GM18505 (cell line): ENCODE measurements around the gene FOXP1.

Experiments
- ATAC-seq: cut with Tn5 transposase; IDR thresholded peaks from one replicate; pipeline ENCODE4 v1.9.1; 2021; ENCODE audit not compliant: unreplicated experiment
- POLR2A ChIP-seq: IDR thresholded peaks from 4 replicates; pipeline ENCODE4 v1.6.1; 2011; ENCODE audit warnings: borderline replicate concordance; ENCODE audit not compliant: insufficient read depth, insufficient read length; ENCODE audit errors: extremely low read depth

FOXP1 gene

DNA sequence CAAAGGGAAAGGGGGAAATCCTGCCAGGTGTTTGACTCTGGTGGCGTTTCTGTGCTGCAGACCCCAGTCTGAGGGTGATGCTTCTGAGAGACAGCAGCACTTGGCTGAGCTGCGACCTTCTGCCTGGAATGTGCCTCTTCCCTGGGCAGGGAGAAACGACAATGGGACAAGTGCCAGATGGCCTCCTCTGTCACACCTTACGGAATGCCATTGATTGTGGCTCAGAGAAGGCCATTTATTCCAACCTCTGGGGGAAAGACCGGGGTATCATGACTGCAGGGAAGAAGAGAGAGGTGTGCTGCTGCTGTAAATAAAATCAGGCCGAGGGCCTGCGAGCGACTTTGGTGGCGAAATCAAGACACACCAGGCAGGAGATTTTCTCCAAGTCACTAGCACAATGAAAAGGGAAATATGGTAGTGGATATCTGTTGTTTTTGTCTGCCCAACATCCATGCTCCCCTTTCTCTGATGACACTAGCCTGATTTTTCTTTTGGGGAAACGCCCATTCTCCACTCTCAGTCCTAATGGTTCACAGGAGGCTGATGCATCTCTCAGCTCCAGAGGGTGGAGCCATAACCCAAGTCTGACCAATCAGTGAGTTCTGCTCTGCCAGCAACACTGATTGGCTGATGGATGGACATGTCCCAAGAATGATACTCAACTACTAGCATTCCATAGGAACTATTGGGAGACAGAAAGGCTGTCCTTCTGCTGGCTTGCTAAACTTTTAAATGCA is 336.1 kb downstream of the FOXP1 start:
- no peak for ATAC-seq
- TF ChIP-seq POLR2A, result no peak

DNA sequence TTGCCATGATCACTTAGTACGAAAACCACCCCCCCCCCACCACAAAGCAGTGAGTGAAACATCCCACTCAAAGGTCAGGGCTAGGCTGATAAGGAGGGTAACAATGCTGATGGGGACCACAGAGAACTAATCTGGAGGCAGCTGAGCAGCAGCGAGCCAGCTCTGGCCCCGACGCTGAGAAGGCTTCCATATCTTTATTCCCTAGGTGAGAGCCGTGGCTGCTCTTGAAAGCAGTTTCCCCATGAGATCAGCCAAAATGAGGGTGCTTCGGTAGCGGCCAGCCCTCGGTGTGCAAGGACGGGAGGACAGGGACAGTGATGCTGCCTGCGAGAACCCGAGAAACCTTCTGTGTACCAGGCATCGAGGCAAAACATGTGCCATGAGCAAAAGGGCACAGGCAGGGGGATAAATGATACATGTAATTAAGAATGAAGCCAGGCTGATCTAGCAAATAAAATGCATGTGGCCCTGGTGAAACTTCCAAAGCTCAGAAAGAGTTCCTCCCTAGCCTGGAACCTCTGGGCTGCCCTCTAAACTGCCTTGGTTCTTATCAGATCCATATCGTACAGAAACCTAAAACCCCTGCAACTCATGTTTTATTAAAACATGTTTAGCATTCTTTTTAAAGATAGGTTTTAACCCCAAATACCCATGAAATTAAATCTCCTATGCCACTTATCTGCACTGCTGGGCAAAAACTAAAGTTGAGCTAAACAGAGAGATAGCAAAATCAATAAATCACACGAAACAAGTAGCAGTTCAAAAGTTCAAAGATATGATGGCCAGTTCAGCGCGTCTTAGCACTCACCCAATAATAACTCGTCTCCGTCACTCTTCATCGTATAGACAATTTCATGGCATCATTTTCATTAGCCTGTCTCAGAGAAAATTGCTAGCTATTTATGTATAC is 337.3 kb downstream of the FOXP1 start:
- ATAC-seq, result no peak
- TF ChIP-seq POLR2A, result no peak

DNA sequence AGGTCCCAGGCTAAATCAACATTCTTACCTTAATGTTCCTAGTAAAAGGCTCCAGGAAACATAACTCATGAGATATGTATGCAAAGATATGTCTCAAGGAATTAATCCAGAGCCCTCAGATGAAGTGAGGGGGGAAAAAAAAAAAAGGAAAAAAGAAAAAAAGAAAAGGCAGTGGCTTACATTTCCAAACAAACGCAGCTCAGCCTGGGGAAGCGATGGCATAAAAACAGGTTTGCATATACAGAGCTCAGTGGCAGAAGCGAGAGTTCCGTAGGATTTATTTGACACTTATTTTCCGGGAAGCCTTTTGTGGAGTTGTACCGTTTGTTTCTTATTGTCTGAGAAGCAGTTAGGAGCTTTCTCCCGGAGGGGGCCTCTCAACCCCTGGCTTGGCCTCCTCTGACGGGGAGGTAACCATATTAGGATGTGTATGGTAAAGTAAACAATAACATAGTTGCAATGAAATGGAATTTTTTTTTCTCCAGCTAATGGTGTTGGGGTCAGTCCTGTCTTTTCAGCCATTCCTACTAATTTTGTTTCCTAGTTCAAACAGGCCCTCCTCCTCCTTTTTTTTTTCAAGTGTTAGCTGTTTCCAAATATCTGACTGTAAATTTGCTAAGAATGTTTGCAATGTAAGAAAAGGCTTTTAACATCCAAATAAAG is 338.6 kb downstream of the FOXP1 start:
- no peak for TF ChIP-seq POLR2A
- ATAC-seq, result no peak

DNA sequence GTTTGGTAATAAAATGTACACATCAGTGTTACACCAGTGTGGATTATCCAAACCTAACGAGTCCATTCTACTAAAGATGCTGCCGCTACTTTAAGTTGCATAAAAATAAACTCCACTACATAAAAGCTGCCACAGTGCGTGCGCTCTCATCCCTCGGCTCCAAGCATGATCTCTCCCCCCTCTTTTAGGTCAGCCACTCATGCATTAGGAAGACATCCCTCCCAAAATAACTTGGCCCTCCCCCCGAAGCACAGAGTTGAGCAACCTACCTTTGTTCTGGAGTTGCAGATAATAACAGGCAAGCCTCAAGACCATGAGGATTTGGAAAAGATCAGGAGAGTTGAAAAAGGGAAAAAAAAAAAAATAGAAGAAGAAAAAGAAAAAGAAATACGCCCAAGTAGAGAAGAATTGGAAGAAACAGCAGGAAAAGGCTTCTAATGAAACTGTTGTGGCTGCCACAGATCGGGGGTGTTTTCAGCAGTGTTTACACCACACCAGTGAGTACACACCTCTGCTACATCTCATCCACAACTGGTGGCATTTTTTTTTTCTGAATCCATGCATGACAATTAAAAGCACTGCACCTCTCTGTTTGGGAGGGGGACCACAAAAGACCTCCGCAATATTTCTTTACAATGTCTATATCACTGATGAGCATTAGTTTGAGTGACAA is 339.2 kb downstream of the FOXP1 start:
- no peak for ATAC-seq
- TF ChIP-seq POLR2A, result no peak

GRCh38 chr3:71243229-71243628 is 340.3 kb downstream of the FOXP1 start:
- ATAC-seq, result no peak
- TF ChIP-seq POLR2A, result no peak

DNA sequence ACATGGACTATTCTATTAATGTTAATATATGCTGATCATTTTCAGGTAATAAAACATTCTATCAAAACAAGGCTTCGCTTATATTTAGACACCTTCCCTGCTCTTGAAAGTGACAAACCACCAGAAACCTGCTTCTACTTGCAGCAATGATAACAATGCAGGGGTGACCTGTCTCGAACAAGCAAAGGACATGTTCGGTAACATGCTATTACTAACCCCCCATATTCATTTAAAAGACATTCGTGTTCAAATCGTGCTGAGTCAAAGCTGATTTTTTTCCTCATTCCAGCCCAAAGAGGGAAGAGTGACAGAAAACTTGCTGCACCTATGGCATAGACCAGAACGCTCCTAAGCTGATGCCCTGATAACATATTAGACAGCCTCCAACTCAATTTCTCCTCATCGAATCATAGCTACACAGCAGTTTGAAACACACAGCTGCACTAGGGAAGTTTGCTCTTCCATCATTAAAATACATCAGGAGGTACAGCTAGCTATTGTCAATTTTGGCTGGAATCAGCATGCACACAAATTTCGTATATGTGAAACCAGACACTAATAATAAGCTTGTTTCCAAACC is 341.5 kb downstream of the FOXP1 start:
- TF ChIP-seq POLR2A, result no peak

DNA sequence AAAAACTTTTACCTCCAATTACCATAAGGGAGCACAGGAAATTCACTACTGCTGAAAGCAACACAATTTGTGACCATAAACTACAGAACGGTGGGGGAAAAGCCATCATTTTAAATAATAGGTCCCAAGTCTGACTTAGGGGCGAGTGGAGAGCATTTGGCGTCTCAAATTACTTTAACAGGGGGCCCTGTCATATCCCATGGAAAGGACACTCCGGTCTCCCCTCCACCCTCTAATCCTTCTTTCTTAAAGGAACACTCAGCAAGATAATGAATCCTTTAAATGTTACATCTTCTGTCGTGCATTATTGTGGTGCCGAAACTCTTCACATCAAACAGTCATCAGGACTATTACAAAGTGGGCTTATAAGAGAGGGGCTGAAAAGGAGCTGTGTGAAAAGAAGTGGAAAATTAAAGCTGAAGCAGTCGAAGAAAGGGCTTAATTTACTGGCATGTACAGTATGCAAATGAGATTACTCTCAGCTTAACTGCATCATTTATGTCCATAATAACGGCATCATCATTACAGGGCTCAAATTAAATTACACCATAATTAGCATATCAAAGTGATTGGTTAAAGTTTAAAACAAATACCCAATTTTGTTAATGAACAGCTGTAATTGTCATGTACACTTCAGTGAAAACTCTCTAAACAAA is 342.2 kb downstream of the FOXP1 start:
- no peak for TF ChIP-seq POLR2A
- ATAC-seq, result no peak

More for the DNA sequence above, 341.5 kb downstream of the FOXP1 start:
- no peak for ATAC-seq

GRCh38 chr3:71240034-71240433 is 343.5 kb downstream of the FOXP1 start:
- no peak for TF ChIP-seq POLR2A
- ATAC-seq, result no peak

- TF ChIP-seq POLR2A, result no peak
- ATAC-seq, result no peak
These were observed 345.2 kb downstream of the FOXP1 start for GRCh38 chr3:71238355-71238757.

- no peak for TF ChIP-seq POLR2A
- ATAC-seq, result no peak
These were observed 345.9 kb downstream of the FOXP1 start for GRCh38 chr3:71237672-71238071.

DNA sequence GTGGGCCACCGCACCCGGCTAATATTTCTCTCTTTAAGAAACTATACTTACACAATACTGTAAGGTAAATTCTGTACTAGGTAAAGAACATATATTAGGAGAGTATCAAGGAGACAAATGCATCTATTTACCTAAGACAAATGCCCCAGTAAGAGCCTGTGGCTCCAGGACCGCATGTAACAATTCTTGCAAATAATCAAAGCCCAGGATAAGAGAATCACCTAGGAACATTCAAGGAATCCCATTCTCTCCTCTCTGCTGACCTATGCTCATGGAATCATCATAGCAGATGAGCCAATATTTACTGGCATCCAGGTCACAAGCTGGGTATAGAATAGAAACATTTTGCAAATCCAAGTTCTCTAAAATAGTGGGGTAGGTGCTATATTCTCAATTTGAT is 347.7 kb downstream of the FOXP1 start:
- TF ChIP-seq POLR2A, result no peak

DNA sequence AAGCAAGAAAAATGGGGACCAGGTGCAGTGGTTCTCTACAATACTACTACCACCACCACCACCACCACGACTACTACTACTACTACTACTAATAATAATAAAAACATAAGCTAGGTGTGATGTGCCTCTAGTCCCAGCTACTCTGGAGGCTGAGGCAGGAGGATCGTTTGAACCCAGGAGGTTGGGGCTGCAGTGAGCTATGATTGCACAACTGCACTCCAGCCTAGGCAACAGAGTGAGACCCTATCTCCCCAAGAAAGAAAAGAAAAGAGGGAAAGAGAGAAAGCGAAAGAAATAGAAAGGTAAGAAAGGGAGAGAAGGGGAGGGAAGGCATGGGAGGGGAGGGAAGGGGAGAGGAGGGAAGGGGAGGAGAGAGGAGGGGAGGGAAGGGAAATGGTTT is 350.6 kb downstream of the FOXP1 start:
- no peak for ATAC-seq
- no peak for TF ChIP-seq POLR2A

More for the DNA sequence above, 347.7 kb downstream of the FOXP1 start:
- no peak for ATAC-seq

DNA sequence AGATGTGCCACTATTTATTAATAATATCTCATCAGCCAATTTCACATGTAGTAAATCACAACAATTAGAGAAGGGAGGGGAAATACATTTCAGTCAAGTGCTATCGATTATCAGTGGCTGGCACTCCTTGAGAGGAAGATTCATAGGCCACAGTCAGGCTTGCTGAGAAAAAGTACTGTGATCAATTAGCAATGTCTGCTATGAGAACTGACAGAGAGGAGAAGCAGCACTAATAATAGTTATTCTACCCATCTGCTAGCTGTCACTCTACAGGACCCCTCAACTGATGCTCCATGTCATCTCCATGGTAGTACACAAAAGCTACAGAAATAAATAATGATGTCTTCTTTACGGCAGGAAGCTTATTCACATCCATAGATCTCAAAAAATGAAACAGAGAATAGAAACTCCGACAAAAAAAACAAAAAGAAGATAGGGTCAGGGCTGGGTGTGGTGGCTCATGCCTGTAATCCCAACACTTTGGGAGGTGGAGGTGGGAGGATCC is 351.3 kb downstream of the FOXP1 start:
- ATAC-seq, result no peak

GRCh38 chr3:71231680-71232079 is 351.8 kb downstream of the FOXP1 start:
- no peak for ATAC-seq
- no peak for TF ChIP-seq POLR2A

More for the DNA sequence above, 351.3 kb downstream of the FOXP1 start:
- TF ChIP-seq POLR2A, result no peak
